Measurements from ENCODE around the gene GMFB. TPM values are rescaled to one million over a fixed set of nuclear protein-coding genes. Genes with fewer than 3 reads are reported as not detected.

GMFB gene
- total RNA-seq, 1 donor from 2014 or later: 27.6 TPM

DNA sequence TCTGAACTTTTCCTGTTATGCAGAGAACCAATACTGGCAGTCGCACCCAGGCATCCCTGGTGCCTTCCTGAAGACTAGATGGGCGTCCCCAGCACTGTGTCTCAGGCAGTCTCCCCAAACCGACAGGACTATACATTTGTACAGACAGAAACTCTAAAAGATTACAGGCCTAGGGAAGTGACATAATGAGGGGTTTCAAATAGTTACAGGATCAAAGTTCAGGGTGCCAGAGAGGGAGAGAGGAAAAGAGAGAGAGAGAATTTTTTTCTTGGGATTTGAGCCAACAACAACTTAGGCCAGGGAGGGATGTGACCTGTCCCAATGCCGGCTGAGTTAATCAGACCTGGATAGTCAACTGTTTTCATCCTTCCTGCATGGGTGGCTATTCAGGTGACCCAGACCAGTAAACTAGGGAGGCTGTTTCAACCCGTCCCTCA is 9.3 kb upstream of the GMFB start:
- ATAC-seq (ENCODE audit: poor library complexity): peak; percentile 34
- intact Hi-C loops (cut with DNase I): no loop called here
- no peak for DNase-seq

GRCh38 chr14:54497224-54497623 is 8.4 kb upstream of the GMFB start:
- intact Hi-C loops (cut with DNase I): no loop called here
- DNase-seq: no peak

GRCh38 chr14:54493293-54493692 is 4.5 kb upstream of the GMFB start:
- DNase-seq: no peak
- intact Hi-C loops (cut with DNase I): no loop called here
- ATAC-seq (ENCODE audit: poor library complexity): no peak

More at GRCh38 chr14:54497224-54497623, 8.4 kb upstream of the GMFB start:
- peak; percentile 9 for ATAC-seq (ENCODE audit: poor library complexity)

DNA sequence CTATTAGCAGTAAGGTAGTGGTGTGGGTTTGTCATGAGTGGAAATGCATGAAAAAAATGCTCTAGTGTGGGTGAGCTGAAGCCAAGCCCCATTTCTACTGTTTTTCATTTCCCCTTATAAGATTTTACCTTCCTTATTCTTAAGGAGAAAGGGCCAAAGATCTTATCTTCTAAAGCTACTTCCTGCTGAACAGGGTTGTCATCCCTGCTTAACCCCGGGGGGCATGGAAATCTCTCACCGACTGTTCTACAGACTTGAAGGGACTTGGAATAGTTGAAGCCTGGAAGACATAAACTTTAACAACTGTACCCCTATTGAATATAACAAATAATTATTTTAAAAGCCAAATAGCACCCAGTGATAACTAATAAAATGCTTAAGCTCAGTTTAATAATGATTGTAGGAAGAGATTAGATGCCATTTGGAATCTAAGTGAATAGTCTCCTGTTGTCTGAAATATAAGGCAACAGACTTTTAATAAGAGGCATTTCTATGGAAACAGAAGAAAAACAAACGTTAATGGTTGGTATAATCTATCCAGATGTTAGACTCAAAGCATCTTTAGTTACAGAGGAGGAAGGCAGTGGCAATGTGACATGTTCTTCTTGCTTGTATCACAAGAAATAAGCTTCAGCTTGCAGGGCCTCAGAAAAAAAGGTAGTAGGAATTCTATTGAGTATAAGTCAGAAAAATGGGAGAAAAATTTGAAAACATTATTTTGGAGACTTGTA is 1.8 kb upstream of the GMFB start:
- ATAC-seq (ENCODE audit: poor library complexity) (no peak), DNase-seq (no peak)
- intact Hi-C loops (cut with DNase I): no loop called here

- intact Hi-C loops (cut with DNase I): no loop called here
- no peak for DNase-seq
- no peak for ATAC-seq (ENCODE audit: poor library complexity)
These were observed 1.1 kb upstream of the GMFB start for GRCh38 chr14:54489731-54490444.

- intact Hi-C loops (cut with DNase I): no loop called here
- DNase-seq: no peak
- ATAC-seq (ENCODE audit: poor library complexity): no peak
These were observed 521 bp upstream of the GMFB start for GRCh38 chr14:54489318-54489683.

- ATAC-seq (ENCODE audit: poor library complexity) (no peak), DNase-seq (no peak)
- intact Hi-C loops (cut with DNase I): no loop called here
These were observed 498 bp downstream of the GMFB start for GRCh38 chr14:54488318-54488645.

- DNase-seq: no peak
- ATAC-seq (ENCODE audit: poor library complexity): peak; percentile 41
- intact Hi-C loops (cut with DNase I): no loop called here
These were observed 1.0 kb downstream of the GMFB start for GRCh38 chr14:54487771-54488170.

- no peak for ATAC-seq (ENCODE audit: poor library complexity)
- intact Hi-C loops (cut with DNase I): no loop called here
- DNase-seq: no peak
These were observed 2.1 kb downstream of the GMFB start for GRCh38 chr14:54486685-54487084.

DNA sequence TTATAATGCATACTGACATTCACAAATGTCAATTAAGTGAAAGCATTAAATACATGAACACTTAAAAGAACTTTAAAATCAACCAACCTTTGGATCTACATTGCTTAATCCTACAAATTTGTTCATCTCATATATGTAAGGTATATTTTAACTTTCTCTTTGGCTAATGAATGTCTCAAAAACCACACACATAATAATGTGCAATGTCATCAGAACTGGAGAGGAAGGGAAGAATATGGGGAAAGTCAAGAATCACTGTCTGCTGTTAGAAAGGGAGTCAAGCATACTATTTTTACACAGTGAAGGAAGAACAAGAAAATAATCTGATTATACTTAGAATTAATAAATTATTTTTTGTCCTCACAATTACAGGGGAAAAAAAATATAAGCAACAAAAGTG is 4.9 kb downstream of the GMFB start:
- no peak for ATAC-seq (ENCODE audit: poor library complexity)
- intact Hi-C loops (cut with DNase I): no loop called here

DNA sequence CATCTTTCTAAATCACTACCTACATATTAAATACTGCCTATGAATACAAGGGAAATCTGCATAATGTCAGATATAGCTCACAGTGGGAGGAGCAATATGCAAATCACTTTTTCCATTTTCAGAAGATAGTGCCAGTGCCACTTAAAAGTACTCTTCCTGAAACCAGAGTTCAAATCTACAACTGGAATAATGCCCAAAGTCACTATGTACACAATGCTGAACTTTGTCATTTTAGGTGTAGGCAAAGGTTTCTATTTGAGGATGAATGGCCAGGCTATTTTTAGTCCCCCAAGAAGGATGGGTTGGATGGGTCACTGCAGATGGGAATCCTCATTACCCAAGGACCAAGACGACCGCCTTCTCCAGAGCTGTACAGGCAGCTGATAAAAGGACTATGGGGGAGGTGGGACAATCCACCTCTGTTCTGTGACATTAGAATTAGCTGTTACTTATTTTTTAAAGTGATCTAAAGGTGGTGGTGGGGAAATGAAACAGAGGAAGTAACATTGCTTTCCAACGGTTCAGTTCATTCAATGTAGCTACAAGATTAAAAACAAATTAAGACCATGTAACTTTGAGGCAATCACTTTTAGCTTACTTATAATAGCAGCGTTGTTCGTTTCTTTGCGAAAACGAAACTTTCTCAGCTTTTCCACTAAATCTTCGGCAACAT is 5.6 kb downstream of the GMFB start:
- ATAC-seq (ENCODE audit: poor library complexity) (peak; percentile 23), DNase-seq (no peak)
- intact Hi-C loops (cut with DNase I): no loop called here

More for the DNA sequence above, 4.9 kb downstream of the GMFB start:
- no peak for DNase-seq

GRCh38 chr14:54481695-54482094 is 7.1 kb downstream of the GMFB start:
- ATAC-seq (ENCODE audit: poor library complexity) (no peak), DNase-seq (no peak)
- intact Hi-C loops (cut with DNase I): no loop called here

DNA sequence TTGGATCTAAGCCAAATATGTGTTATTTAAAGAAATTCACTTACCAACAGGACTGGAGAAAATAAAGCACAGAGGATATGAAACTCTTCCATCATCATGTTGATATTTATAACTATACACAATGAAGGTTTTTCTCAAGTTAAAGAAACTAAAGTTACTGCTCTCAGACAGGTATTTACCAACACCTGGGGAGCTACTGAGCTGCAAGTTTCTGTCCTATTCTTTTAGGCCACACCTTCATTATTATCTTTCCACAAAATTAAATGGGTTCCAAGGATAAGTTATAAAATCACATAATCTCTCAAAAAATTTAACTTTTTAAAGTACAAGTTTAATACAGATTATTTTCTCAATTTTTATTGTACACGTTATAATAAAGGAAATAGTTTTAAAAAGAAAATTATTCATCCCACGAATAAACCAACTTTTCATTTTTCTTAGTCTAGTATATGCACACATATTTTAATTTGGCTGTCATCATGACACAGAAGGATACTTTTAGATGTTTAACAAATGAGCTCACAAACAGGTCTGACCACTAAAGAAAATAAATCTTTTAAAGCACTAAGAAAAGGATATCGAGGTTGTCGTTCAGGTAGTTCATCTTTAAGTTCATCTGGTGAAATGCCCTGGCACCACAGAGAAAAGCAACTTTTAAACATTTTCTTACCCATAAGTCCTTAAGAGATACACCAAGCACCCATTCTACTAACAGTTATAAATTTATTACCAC is 7.8 kb downstream of the GMFB start:
- DNase-seq: no peak
- intact Hi-C loops (cut with DNase I): no loop called here

GRCh38 chr14:54478636-54479215 is 10.1 kb downstream of the GMFB start:
- no peak for ATAC-seq (ENCODE audit: poor library complexity)
- DNase-seq: no peak
- intact Hi-C loops (cut with DNase I): no loop called here

More for the DNA sequence above, 7.8 kb downstream of the GMFB start:
- no peak for ATAC-seq (ENCODE audit: poor library complexity)

DNA sequence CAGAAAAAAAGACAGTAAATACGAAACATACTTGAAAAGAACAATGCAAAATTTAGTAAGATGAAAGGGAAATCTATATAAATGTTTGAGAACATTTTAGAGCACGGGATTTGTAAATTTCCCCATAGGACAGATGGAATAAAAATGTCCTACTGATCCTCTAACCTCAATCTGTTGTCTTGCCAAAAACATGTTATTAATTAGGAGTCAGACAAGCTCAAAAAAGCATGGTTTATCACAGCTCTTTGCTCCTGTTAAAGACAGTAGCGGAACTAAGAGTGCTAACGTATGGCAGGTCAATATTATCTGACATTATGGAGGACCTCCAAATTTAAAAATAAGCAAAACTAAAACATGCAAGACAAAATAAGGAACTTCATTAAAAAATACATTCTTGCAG is 12.9 kb downstream of the GMFB start:
- DNase-seq: no peak
- intact Hi-C loops (cut with DNase I): no loop called here
- no peak for ATAC-seq (ENCODE audit: poor library complexity)

- DNase-seq (no peak), ATAC-seq (ENCODE audit: poor library complexity) (no peak)
- intact Hi-C loops (cut with DNase I): no loop called here
These were observed 13.4 kb downstream of the GMFB start for GRCh38 chr14:54475187-54475899.

GRCh38 chr14:54474232-54474793 is 14.5 kb downstream of the GMFB start:
- intact Hi-C loops (cut with DNase I): no loop called here
- no peak for DNase-seq
- ATAC-seq (ENCODE audit: poor library complexity): no peak

DNA sequence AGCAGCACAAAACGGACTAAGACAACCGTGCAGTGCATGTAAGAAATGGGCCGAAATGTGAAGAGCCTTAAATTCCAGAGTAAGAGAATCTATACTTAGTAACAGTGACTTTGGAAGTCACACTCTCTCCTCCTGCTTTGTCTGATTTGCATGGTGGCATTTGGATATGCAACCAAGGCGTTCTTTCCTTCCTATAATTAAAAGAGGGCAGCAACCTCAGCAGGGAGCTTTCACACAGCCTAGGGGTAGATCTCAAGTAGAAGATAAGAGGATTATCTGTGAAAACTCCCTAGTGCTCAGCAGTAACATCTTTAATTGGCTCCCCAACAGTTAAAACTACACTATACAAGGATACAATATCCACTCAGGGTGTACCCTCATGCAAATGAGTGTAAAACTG is 16.5 kb downstream of the GMFB start:
- DNase-seq (no peak), ATAC-seq (ENCODE audit: poor library complexity) (peak; percentile 73)
- intact Hi-C loops (cut with DNase I): no loop called here

Data from Right ventricle myocardium superior (tissue), 1 donor.